Natural killer cell (primary cell): Measurements from ENCODE around the gene C2orf81. TPM values are rescaled to one million over a fixed set of nuclear protein-coding genes. Genes with fewer than 3 reads are reported as not detected.

Source experiments
- ATAC-seq, 3 donors: fragments of 150-1000 bp in 2 of 3; fragments of 200-7000 bp in 1 of 3; cut with Tn5 transposase; 1 replicate in 1 of 3; 2 replicates in 2 of 3; pipeline ENCODE4 v1.10.0; 2021; ENCODE audit warnings: mild to moderate bottlenecking in 2 of 3, moderate library complexity in 2 of 3
- DNase-seq, 2 donors: peaks; one replicate each; pipeline versions ENCODE4 v3.0.0 to v3.0.0-alpha.2; 2013 to 2021; ENCODE audit warnings: mixed read lengths in 1 of 2
- H3K27ac ChIP-seq: one replicate; pipeline ENCODE4 v1.5.1; 2013; ENCODE audit warnings: mild to moderate bottlenecking, low read length
- H3K27me3 ChIP-seq: one replicate; pipeline ENCODE4 v1.6.1; 2013; ENCODE audit warnings: low read length; ENCODE audit not compliant: control insufficient read depth, insufficient read depth
- H3K36me3 ChIP-seq: one replicate; pipeline ENCODE4 v1.6.1; 2013; ENCODE audit warnings: low read length; ENCODE audit not compliant: control insufficient read depth, insufficient read depth
- H3K4me1 ChIP-seq: one replicate; pipeline ENCODE4 v1.6.1; 2013; ENCODE audit warnings: low read length; ENCODE audit not compliant: control insufficient read depth, insufficient read depth
- H3K4me3 ChIP-seq: one replicate; pipeline ENCODE4 v1.5.1; 2013; ENCODE audit warnings: low read length
- H3K9me3 ChIP-seq: one replicate; pipeline ENCODE4 v1.6.1; 2013; ENCODE audit warnings: low read length; ENCODE audit not compliant: control insufficient read depth, insufficient read depth
- H3K27ac Mint-ChIP-seq, 2 donors: one replicate each; pipeline ENCODE4 v1.8.0; 2022; ENCODE audit warnings: mild to moderate bottlenecking in 2 of 2, mixed read lengths in 2 of 2, moderate library complexity in 1 of 2
- H3K27me3 Mint-ChIP-seq, 2 donors: one replicate each; pipeline ENCODE4 v1.8.0; 2022; ENCODE audit warnings: low read depth in 2 of 2, mixed read lengths in 2 of 2
- H3K36me3 Mint-ChIP-seq: one replicate; pipeline ENCODE4 v1.8.0; 2022; ENCODE audit warnings: mixed read lengths
- H3K4me1 Mint-ChIP-seq, 2 donors: one replicate each; pipeline ENCODE4 v1.8.0; 2022; ENCODE audit warnings: mixed read lengths in 2 of 2
- H3K4me3 Mint-ChIP-seq: one replicate; pipeline ENCODE4 v1.8.0; 2022; ENCODE audit warnings: mild to moderate bottlenecking, moderate library complexity, mixed read lengths
- H3K9me3 Mint-ChIP-seq, 2 donors: one replicate each; pipeline ENCODE4 v1.8.0; 2022; ENCODE audit warnings: mixed read lengths in 2 of 2
- WGBS: methylation state at CpG from one replicate; pipeline ENCODE4 v1.1.7; 2013; ENCODE audit warnings: missing lambda C conversion rate; ENCODE audit not compliant: insufficient coverage; 5-methylcytosine and 5-hydroxymethylcytosine counted together
- intact Hi-C: fragments of 100-400 bp; cut with micrococcal nuclease; formaldehyde crosslinking; loops from one replicate; pipeline ENCODE4 v1.14.2; 2022
- total RNA-seq, 4 donors: library from RNA; stranded (reverse); fragments of 120-200 nt in 1 of 4; gene quantifications; one replicate each; pipeline versions ENCODE4 v1.2.3 to v1.2.4, GENCODE V29; 2013 to 2022
- TF ChIP-seq, protein P1 (sequence below): fragments of 200-600 bp; IDR thresholded peaks from one replicate; pipeline ENCODE4 v1.8.0; 2022; ENCODE audit warnings: antibody characterized with exemption

Gene C2orf81
- total RNA-seq, 3 donors from 2014 or later (not counting 1 experiment from before 2014, with no cell fraction given) = 1.7 to 3.2 (median 1.7) TPM

DNA sequence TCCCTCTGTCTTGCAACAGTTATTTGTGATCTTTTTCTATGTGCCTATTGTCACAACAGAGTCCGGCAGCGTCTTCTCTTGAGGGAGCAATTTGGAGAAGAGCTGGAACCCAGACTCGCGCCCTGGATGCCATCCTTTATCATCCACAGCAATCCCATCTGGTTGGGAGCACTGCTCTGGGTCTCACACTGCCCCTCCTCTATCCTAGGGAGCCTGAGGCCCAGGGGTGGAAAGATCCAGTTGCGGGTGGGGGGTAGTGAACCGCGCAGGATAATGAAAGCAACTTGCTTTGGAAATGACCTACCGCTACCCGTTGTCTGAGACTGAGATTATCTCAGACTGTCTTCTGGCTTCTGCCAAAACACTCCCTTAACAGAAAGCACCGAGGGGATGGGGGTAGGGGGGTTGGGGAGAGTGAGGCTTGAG lies 37.5 kb upstream of the C2orf81 start:
- no peaks in the 10 kb centered on the region for H3K27me3 Mint-ChIP-seq
- H3K9me3 Mint-ChIP-seq = no peaks in the 10 kb centered on the region
- H3K4me3 ChIP-seq = peak overlapping the region; percentile 89
- peaks cover 10% of the 10 kb centered on the region for H3K36me3 ChIP-seq
- no peaks in the 10 kb centered on the region for H3K9me3 ChIP-seq
- H3K4me3 Mint-ChIP-seq = peak overlapping the region; percentile 98
- TF ChIP-seq, protein P1, sequence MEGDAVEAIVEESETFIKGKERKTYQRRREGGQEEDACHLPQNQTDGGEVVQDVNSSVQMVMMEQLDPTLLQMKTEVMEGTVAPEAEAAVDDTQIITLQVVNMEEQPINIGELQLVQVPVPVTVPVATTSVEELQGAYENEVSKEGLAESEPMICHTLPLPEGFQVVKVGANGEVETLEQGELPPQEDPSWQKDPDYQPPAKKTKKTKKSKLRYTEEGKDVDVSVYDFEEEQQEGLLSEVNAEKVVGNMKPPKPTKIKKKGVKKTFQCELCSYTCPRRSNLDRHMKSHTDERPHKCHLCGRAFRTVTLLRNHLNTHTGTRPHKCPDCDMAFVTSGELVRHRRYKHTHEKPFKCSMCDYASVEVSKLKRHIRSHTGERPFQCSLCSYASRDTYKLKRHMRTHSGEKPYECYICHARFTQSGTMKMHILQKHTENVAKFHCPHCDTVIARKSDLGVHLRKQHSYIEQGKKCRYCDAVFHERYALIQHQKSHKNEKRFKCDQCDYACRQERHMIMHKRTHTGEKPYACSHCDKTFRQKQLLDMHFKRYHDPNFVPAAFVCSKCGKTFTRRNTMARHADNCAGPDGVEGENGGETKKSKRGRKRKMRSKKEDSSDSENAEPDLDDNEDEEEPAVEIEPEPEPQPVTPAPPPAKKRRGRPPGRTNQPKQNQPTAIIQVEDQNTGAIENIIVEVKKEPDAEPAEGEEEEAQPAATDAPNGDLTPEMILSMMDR = no peak
- ATAC-seq (no peak), DNase-seq (peak in 1 of 2 donors; percentile 44)
- intact Hi-C loops = loop anchor here (1.0 to 10.0 kb wide), 6 partner anchors 13 to 1224 kb away; partner anchors contain the start of genes C2orf81, CCT7, MRPL53 and PCGF1
- peak overlapping the region; percentile 79 for H3K27ac ChIP-seq
- WGBS = 15% methylated on average over 7 of the region's 10 CpGs
- peaks cover 38% of the 10 kb centered on the region for H3K4me1 ChIP-seq
- peaks cover 58 to 71% of the 10 kb centered on the region in 2 donors for H3K4me1 Mint-ChIP-seq
- H3K27me3 ChIP-seq = no peaks in the 10 kb centered on the region
- H3K36me3 Mint-ChIP-seq = no peaks in the 10 kb centered on the region
- H3K27ac Mint-ChIP-seq = peak overlapping the region; percentile 98 to 99

- Mint-ChIP-seq H3K4me1 (peaks cover 59 to 73% of the 10 kb centered on the region in 2 donors), H3K36me3 (no peaks in the 10 kb centered on the region), H3K27me3 (no peaks in the 10 kb centered on the region), H3K9me3 (no peaks in the 10 kb centered on the region), H3K27ac (peak within 1 kb of the TSS; percentile 98 to 99), H3K4me3 (peak within 1 kb of the TSS; percentile 98)
- Histone ChIP-seq H3K36me3 (peaks cover 10% of the 10 kb centered on the region), H3K27ac (peak within 1 kb of the TSS; percentile 99), H3K9me3 (no peaks in the 10 kb centered on the region), H3K4me1 (peaks cover 37% of the 10 kb centered on the region), H3K27me3 (no peaks in the 10 kb centered on the region), H3K4me3 (peak within 1 kb of the TSS; percentile 89)
- 0% methylated on average over 30 of the region's 38 CpGs for WGBS
- TF ChIP-seq, protein P1 = no peak
- ATAC-seq = peak; percentile 77 to 93 (median 81)
- intact Hi-C loops = loop anchor here (1.0 to 10.0 kb wide), 6 partner anchors 14 to 1224 kb away; partner anchors contain the start of genes C2orf81, CCT7, MRPL53 and PCGF1
- peak; percentile 98 to 100 for DNase-seq
Measured at GRCh38 chr2:74458132-74458937, 36.9 kb upstream of the C2orf81 start, which contains the start of gene WBP1. TSS of gene WBP1 (plus strand) at chr2:74458438. CDS start at chr2:74458603, 165 bp downstream.

DNA sequence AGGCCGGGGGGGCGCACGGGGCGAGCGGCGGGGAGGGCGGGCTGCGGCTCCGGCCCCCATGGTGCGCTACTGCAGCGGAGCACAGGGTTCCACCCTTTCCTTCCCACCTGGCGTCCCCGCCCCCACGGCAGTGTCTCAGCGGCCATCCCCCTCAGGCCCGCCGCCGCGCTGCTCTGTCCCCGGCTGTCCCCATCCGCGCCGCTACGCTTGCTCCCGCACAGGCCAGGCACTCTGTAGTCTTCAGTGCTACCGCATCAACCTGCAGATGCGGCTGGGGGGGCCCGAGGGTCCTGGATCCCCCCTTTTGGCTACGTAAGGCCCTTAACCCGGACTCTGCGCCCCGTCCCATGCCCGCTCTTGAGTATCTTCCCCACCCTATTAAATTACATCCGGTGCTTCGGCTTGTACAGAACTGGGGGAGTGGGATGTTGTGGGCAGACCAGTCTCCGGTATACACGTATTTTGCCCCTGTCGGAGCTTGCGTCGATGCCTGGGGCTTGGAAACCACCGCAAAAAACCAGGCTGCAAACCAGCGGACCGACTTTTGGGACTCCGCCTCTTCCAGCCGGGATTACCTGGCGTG lies 36.2 kb upstream of the C2orf81 start:
- peaks cover 8% of the 10 kb centered on the region for H3K36me3 ChIP-seq
- peak overlapping the region; percentile 98 for H3K4me3 Mint-ChIP-seq
- H3K27me3 Mint-ChIP-seq = no peaks in the 10 kb centered on the region
- peak overlapping the region; percentile 89 for H3K4me3 ChIP-seq
- peak overlapping the region; percentile 98 to 99 for H3K27ac Mint-ChIP-seq
- no peaks in the 10 kb centered on the region for H3K36me3 Mint-ChIP-seq
- H3K4me1 ChIP-seq = peaks cover 44% of the 10 kb centered on the region
- no peaks in the 10 kb centered on the region for H3K27me3 ChIP-seq
- intact Hi-C loops = loop anchor here (1.0 to 10.0 kb wide), 6 partner anchors 15 to 1223 kb away; partner anchors contain the start of genes C2orf81, CCT7, MRPL53 and PCGF1
- under 1% methylated on average over 43 of the region's 46 CpGs for WGBS
- TF ChIP-seq, protein P1 = no peak
- H3K4me1 Mint-ChIP-seq = peaks cover 63 to 80% of the 10 kb centered on the region in 2 donors
- DNase-seq = peak; percentile 81 to 89
- ATAC-seq = peak; percentile 37 to 62 (median 51)
- peak overlapping the region; percentile 99 for H3K27ac ChIP-seq
- H3K9me3 ChIP-seq = no peaks in the 10 kb centered on the region
- H3K9me3 Mint-ChIP-seq = no peaks in the 10 kb centered on the region
